Thyroid gland (tissue), 4 donors: ENCODE results near the gene LRPPRC.

Source experiments
- POLR2A ChIP-seq, 2 donors: fragments of 450-650 bp; IDR thresholded peaks; one replicate each; pipeline ENCODE4 v1.6.1; 2017; ENCODE audit warnings: antibody characterized with exemption in 2 of 2, mild to moderate bottlenecking in 2 of 2, moderate library complexity in 1 of 2
- TF ChIP-seq, protein P1 (sequence below), 6 experiments: fragments of 200-600 bp in 3 of 6; fragments of 450-650 bp in 3 of 6; sonication (generic) in 3 of 6; IDR thresholded peaks; one replicate each; pipeline ENCODE4 v1.5.1; 2016 to 2019; ENCODE audit warnings: antibody characterized with exemption in 6 of 6, mild to moderate bottlenecking in 2 of 6, inconsistent platforms in 1 of 6, moderate library complexity in 1 of 6

DNA sequence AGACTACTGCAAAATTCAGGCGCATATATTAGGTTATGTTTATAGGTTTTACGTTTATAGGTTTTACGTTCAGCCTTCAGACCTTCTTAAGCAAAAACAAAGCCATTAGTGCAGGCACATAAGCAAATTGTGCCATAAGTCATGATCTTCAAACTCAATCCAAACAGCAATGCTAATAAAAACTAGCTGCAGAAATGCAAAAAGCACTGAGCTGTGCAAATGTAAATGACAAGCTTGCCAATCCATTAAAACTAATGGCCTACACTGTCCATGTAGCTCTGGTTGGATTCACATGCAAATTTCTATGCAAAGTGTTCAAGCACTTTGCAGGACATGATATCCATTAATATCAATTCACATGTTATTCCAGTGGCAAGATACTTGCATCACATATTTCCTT, 50.9 kb downstream of the LRPPRC start:
- TF ChIP-seq, protein P1, sequence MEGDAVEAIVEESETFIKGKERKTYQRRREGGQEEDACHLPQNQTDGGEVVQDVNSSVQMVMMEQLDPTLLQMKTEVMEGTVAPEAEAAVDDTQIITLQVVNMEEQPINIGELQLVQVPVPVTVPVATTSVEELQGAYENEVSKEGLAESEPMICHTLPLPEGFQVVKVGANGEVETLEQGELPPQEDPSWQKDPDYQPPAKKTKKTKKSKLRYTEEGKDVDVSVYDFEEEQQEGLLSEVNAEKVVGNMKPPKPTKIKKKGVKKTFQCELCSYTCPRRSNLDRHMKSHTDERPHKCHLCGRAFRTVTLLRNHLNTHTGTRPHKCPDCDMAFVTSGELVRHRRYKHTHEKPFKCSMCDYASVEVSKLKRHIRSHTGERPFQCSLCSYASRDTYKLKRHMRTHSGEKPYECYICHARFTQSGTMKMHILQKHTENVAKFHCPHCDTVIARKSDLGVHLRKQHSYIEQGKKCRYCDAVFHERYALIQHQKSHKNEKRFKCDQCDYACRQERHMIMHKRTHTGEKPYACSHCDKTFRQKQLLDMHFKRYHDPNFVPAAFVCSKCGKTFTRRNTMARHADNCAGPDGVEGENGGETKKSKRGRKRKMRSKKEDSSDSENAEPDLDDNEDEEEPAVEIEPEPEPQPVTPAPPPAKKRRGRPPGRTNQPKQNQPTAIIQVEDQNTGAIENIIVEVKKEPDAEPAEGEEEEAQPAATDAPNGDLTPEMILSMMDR (IDR thresholded peaks at IDR 0.05) = no peak
- no peak for TF ChIP-seq POLR2A (IDR thresholded peaks at IDR 0.05)
